Transverse colon (tissue), 4 donors: ENCODE measurements around the gene NAA11.

Experiments
- EP300 ChIP-seq: sonication (generic); formaldehyde crosslinking; IDR thresholded peaks from one replicate; pipeline ENCODE4 v1.6.1; 2017; ENCODE audit warnings: antibody characterized with exemption, low read depth
- POLR2A ChIP-seq: fragments of 450-650 bp; IDR thresholded peaks from one replicate; pipeline ENCODE4 v1.6.1; 2016; ENCODE audit warnings: antibody characterized with exemption, mild to moderate bottlenecking, moderate library complexity
- POLR2AphosphoS5 ChIP-seq, 3 donors: sonication (generic); formaldehyde crosslinking; IDR thresholded peaks; one replicate each; pipeline ENCODE4 v1.6.1; 2016; ENCODE audit warnings: antibody characterized with exemption in 3 of 3
- TF ChIP-seq, protein P1 (sequence below), 5 experiments: fragments of 200-600 bp in 3 of 5; fragments of 450-650 bp in 2 of 5; sonication (generic) in 3 of 5; IDR thresholded peaks; 1 replicate in 2 of 5; 2 replicates in 3 of 5; pipeline ENCODE4 v1.5.1; 2016 to 2017; ENCODE audit warnings: antibody characterized with exemption in 5 of 5, inconsistent platforms in 3 of 5, mild to moderate bottlenecking in 2 of 5, moderate library complexity in 1 of 5

GRCh38 chr4:79367096-79367495 lies 41.2 kb upstream of the NAA11 start:
- TF ChIP-seq EP300 = no peak
- TF ChIP-seq, protein P1, sequence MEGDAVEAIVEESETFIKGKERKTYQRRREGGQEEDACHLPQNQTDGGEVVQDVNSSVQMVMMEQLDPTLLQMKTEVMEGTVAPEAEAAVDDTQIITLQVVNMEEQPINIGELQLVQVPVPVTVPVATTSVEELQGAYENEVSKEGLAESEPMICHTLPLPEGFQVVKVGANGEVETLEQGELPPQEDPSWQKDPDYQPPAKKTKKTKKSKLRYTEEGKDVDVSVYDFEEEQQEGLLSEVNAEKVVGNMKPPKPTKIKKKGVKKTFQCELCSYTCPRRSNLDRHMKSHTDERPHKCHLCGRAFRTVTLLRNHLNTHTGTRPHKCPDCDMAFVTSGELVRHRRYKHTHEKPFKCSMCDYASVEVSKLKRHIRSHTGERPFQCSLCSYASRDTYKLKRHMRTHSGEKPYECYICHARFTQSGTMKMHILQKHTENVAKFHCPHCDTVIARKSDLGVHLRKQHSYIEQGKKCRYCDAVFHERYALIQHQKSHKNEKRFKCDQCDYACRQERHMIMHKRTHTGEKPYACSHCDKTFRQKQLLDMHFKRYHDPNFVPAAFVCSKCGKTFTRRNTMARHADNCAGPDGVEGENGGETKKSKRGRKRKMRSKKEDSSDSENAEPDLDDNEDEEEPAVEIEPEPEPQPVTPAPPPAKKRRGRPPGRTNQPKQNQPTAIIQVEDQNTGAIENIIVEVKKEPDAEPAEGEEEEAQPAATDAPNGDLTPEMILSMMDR (IDR thresholded peaks at IDR 0.05) = no peak
- no peak for TF ChIP-seq POLR2A
- TF ChIP-seq POLR2AphosphoS5 (IDR thresholded peaks at IDR 0.05) = no peak
